OCI-LY1 (cell line): ENCODE measurements around the gene DPT.

Experiments used
- EZH2 ChIP-seq: fragments of 200-600 bp; sonication (generic), shearing (Covaris generic); IDR thresholded peaks from 2 replicates; pipeline ENCODE4 v1.8.0; 2017; ENCODE audit warnings: borderline replicate concordance, mixed run types, mild to moderate bottlenecking, antibody characterized with exemption, low read length, moderate library complexity, mixed read lengths
- TF ChIP-seq, protein P1 (sequence below): fragments of 200-600 bp; sonication (generic), shearing (Covaris generic); IDR thresholded peaks from 2 replicates; pipeline ENCODE4 v1.5.1; 2017; ENCODE audit warnings: mild to moderate bottlenecking, antibody characterized with exemption, low read length, moderate library complexity, mixed read lengths

GRCh38 chr1:168676029-168676812 lies 52.8 kb downstream of the DPT start:
- TF ChIP-seq, protein P1, sequence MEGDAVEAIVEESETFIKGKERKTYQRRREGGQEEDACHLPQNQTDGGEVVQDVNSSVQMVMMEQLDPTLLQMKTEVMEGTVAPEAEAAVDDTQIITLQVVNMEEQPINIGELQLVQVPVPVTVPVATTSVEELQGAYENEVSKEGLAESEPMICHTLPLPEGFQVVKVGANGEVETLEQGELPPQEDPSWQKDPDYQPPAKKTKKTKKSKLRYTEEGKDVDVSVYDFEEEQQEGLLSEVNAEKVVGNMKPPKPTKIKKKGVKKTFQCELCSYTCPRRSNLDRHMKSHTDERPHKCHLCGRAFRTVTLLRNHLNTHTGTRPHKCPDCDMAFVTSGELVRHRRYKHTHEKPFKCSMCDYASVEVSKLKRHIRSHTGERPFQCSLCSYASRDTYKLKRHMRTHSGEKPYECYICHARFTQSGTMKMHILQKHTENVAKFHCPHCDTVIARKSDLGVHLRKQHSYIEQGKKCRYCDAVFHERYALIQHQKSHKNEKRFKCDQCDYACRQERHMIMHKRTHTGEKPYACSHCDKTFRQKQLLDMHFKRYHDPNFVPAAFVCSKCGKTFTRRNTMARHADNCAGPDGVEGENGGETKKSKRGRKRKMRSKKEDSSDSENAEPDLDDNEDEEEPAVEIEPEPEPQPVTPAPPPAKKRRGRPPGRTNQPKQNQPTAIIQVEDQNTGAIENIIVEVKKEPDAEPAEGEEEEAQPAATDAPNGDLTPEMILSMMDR = no peak
- no peak for TF ChIP-seq EZH2
